ENCODE results near the gene IFI27L1. TPM values are rescaled to one million over a fixed set of nuclear protein-coding genes. Genes with fewer than 3 reads are reported as not detected.
"Not testable (repeated sequence)": the region's sequence is repeated elsewhere in the genome, so short reads cannot be mapped to it uniquely, and the experiment has no call there.

IFI27L1 gene
- total RNA-seq, 6 experiments from 2014 or later, result 22.3 to 28.2 (median 23.7) TPM

DNA sequence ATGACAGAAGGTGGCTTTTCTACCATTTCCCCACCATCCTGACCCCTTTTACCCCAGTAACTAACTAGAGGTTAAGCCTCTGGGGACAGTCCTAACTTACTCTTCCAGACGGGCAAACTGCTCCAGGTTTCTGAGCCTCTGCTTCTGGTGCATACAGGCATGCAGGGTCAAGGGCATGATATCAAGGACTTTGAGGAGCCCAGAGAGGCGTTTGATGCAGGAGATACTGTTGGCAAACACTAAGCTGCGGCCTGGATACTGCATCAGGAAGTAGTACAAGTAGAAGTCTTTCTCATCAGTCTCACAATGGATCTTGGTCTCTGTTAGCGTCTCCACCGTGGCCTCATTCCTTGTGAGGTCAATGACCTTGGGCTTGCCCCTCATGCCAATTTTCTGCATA, 21.1 kb upstream of the IFI27L1 start:
- peaks cover 26% of the 10 kb centered on the region for H3K4me1 Mint-ChIP-seq (ENCODE audit: low read depth)
- H3K9me3 Mint-ChIP-seq, result no peaks in the 10 kb centered on the region
- DNase-seq, result no peak
- H3K4me3 Mint-ChIP-seq, result no peak overlapping the region
- H3K27me3 Mint-ChIP-seq (ENCODE audit: insufficient read depth), result no peaks in the 10 kb centered on the region
- TF ChIP-seq, protein P1, sequence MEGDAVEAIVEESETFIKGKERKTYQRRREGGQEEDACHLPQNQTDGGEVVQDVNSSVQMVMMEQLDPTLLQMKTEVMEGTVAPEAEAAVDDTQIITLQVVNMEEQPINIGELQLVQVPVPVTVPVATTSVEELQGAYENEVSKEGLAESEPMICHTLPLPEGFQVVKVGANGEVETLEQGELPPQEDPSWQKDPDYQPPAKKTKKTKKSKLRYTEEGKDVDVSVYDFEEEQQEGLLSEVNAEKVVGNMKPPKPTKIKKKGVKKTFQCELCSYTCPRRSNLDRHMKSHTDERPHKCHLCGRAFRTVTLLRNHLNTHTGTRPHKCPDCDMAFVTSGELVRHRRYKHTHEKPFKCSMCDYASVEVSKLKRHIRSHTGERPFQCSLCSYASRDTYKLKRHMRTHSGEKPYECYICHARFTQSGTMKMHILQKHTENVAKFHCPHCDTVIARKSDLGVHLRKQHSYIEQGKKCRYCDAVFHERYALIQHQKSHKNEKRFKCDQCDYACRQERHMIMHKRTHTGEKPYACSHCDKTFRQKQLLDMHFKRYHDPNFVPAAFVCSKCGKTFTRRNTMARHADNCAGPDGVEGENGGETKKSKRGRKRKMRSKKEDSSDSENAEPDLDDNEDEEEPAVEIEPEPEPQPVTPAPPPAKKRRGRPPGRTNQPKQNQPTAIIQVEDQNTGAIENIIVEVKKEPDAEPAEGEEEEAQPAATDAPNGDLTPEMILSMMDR (IDR thresholded peaks at IDR 0.05), result no peak
- H3K36me3 Mint-ChIP-seq (ENCODE audit: low read depth), result peaks cover 55% of the 10 kb centered on the region
- H3K27ac Mint-ChIP-seq, result no peak overlapping the region

DNA sequence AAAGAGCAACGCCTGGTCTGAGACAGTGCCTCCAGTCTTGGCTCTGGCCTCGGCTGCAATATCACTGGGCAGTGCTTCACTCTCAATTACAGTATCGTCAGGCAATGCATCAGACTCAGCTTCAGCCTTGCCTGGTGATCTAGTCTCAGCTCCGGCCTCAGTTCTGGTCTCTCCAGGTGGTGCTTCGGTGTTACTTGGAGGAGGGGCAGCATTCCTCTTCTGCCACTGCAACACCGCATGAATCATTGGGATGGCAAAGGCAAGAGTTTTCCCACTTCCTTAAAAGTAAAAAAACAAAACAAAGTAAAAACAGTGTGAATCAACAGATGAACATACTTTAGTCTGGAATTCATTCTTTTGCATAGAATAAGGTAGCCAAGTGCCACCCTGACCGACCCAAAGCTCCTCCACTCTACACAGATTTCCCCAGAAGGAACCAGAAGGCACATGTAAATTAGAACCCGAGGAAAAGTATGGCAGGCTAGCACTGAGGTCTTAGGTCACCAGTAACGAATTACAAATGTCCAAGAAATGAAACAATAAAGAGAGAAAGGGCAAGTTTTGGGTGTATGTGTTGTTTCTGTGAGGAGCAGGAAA, 18.7 kb upstream of the IFI27L1 start:
- H3K36me3 Mint-ChIP-seq (ENCODE audit: low read depth), result peaks cover 55% of the 10 kb centered on the region
- H3K4me3 Mint-ChIP-seq, result peak overlapping the region; percentile 7; the same call in 1 of the 2 replicates
- H3K27ac Mint-ChIP-seq, result peak overlapping the region; percentile 72
- peak; percentile 13 for DNase-seq
- H3K27me3 Mint-ChIP-seq (ENCODE audit: insufficient read depth), result peaks cover 2% of the 10 kb centered on the region; the same call in 1 of the 2 replicates
- TF ChIP-seq, protein P1 (IDR thresholded peaks at IDR 0.05), result no peak
- H3K9me3 Mint-ChIP-seq, result peaks cover under 1% of the 10 kb centered on the region
- peaks cover 47% of the 10 kb centered on the region for H3K4me1 Mint-ChIP-seq (ENCODE audit: low read depth)

DNA sequence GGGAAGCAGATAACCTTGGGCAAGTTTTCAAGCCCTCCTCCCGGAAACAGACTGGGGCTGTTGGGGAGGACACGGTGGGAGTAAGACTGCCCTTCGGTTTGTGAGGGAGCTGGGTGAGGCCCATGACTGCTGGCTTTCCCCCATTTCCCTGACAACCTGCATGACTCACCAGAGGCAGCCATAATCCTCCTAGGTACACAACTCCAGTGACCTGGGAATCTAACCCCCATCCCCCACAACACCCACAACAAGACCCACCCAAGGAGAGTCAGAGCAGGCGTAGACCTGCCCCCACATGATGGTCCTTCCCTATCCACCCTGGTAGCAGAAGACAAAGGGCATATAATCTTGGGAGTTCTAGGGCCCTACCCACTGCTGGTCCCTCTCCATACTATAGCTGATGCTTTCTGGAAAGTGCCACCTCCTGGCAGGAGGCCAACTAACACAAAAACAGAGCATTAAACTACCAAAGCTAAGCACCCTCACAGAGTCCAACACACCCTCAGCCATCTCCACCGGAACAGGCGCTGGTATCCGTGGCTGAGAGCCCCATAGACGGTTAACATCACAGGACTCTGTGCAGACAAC, 14.9 kb upstream of the IFI27L1 start:
- DNase-seq, result no peak
- TF ChIP-seq, protein P1 (IDR thresholded peaks at IDR 0.05), result no peak
- Mint-ChIP-seq H3K4me3 (no peak overlapping the region), H3K27me3 (ENCODE audit: insufficient read depth) (peaks cover 2% of the 10 kb centered on the region; the same call in 1 of the 2 replicates), H3K9me3 (peaks cover 38% of the 10 kb centered on the region), H3K27ac (no peak overlapping the region), H3K4me1 (ENCODE audit: low read depth) (peaks cover 53% of the 10 kb centered on the region), H3K36me3 (ENCODE audit: low read depth) (peaks cover 63% of the 10 kb centered on the region)

DNA sequence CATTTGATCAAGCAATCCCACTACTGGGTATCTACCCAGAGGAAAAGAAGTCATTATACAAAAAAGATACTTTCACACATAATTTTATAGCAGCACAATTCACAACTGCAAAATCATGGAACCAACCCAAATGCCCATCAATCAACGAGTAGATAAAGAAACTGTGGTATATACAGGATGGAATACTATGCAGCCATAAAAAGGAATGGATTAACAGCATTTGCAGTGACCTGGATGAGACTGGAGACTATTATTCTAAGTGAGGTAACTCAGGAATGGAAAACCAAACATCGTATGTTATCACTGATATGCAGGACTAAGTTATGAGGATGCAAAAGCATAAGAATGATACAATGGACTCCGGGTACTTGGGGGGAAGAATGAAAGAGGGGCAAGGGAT, 9.0 kb upstream of the IFI27L1 start:
- not testable (repeated sequence) for H3K4me1 Mint-ChIP-seq (ENCODE audit: low read depth); H3K4me3 Mint-ChIP-seq; H3K27ac Mint-ChIP-seq; H3K27me3 Mint-ChIP-seq (ENCODE audit: insufficient read depth); DNase-seq
- peaks cover 78% of the 10 kb centered on the region for H3K9me3 Mint-ChIP-seq
- peaks cover 84% of the 10 kb centered on the region for H3K36me3 Mint-ChIP-seq (ENCODE audit: low read depth)

DNA sequence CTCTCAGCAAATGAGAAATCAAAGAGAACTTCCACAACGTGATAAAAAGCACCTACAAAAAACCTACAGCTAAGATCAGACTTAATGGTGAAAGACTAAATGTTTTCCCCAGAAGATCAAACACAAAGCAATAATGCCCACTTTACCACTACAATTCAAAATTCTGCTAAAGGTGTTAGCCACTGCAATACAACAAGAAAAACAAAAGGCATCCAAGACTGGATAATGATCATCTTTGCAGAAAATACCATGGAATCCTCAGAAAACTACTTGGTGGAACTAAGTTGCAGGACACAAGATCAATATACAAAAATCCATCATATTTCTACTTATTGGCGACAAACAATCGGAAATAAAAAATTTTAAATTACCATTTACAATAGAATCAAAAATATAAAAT, 6.6 kb upstream of the IFI27L1 start:
- Mint-ChIP-seq H3K36me3 (ENCODE audit: low read depth) (peaks cover 84% of the 10 kb centered on the region), H3K4me3 (no peak overlapping the region), H3K4me1 (ENCODE audit: low read depth) (peaks cover 27% of the 10 kb centered on the region), H3K9me3 (peaks cover 64% of the 10 kb centered on the region), H3K27ac (no peak overlapping the region), H3K27me3 (ENCODE audit: insufficient read depth) (peaks cover 3% of the 10 kb centered on the region; the same call in 1 of the 2 replicates)
- DNase-seq, result no peak
- TF ChIP-seq, protein P1 (IDR thresholded peaks at IDR 0.05), result no peak

DNA sequence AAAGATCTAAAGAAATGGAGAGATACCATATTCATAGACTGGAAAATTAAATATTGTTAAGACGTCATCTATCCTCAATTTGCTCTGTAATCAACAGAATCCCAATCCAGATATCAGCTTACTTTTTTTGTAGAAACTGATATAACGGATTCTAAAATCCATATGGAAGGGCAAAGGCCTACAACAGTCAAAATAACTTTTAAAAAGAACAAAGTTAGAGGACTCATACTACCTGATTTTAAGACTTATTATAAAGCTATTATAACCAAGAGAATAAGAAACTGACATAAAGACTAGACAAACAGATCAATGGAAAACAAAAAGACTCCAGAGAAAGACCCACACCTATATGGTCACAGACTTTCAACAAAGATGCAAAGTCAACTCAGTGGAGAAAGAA, 6.1 kb upstream of the IFI27L1 start:
- Mint-ChIP-seq H3K4me3 (no peak overlapping the region), H3K36me3 (ENCODE audit: low read depth) (peaks cover 83% of the 10 kb centered on the region), H3K27me3 (ENCODE audit: insufficient read depth) (peaks cover 5% of the 10 kb centered on the region; the same call in 1 of the 2 replicates), H3K4me1 (ENCODE audit: low read depth) (peaks cover 32% of the 10 kb centered on the region), H3K27ac (no peak overlapping the region), H3K9me3 (peaks cover 59% of the 10 kb centered on the region)
- DNase-seq, result no peak
- TF ChIP-seq, protein P1 (IDR thresholded peaks at IDR 0.05), result no peak
